GM06990 (cell line): ENCODE data around the gene PTGES3L.
"Not testable (repeated sequence)": the region's sequence is repeated elsewhere in the genome, so short reads cannot be mapped to it uniquely, and the experiment has no call there.

ENCODE experiments used
- DNase-seq: peaks from one replicate; pipeline ENCODE4 v3.0.0-alpha.2; 2011; ENCODE audit not compliant: insufficient read length; ENCODE audit errors: extremely low read depth
- H3K27me3 ChIP-seq: replicated peaks from 2 replicates; pipeline ENCODE4 v1.6.0; 2011; ENCODE audit warnings: low read length; ENCODE audit not compliant: control insufficient read depth, insufficient read depth
- H3K36me3 ChIP-seq: 2 replicates; pipeline ENCODE4 v1.5.1; 2011; ENCODE audit warnings: low read length; ENCODE audit not compliant: control insufficient read depth, insufficient read depth
- H3K4me3 ChIP-seq: replicated peaks from 2 replicates; pipeline ENCODE4 v1.5.1; 2011; ENCODE audit warnings: low read depth, mild to moderate bottlenecking, control low read depth, low read length
- CTCF ChIP-seq: IDR thresholded peaks from 2 replicates; pipeline ENCODE4 v1.5.1; 2011; ENCODE audit warnings: low read length, control low read depth, mild to moderate bottlenecking, inconsistent platforms; ENCODE audit not compliant: insufficient read depth, poor library complexity, severe bottlenecking

The PTGES3L gene

GRCh38 chr17:42928714-42929496 lies 51.0 kb downstream of the PTGES3L start:
- TF ChIP-seq CTCF: peak; percentile 58
- Histone ChIP-seq H3K27me3 (no peaks in the 10 kb centered on the region), H3K4me3 (no peak overlapping the region), H3K36me3 (no peaks in the 10 kb centered on the region)
- DNase-seq: peak; percentile 12

- Histone ChIP-seq H3K36me3 (no peaks in the 10 kb centered on the region), H3K27me3 (no peaks in the 10 kb centered on the region), H3K4me3 (no peak overlapping the region)
- no peak for DNase-seq
- TF ChIP-seq CTCF: no peak
Measured at GRCh38 chr17:42924891-42925290, 55.0 kb downstream of the PTGES3L start.

GRCh38 chr17:42923472-42923871 lies 56.4 kb downstream of the PTGES3L start:
- DNase-seq, H3K27me3 ChIP-seq: not testable (repeated sequence)

GRCh38 chr17:42922294-42922693 lies 57.6 kb downstream of the PTGES3L start:
- Histone ChIP-seq H3K4me3 (no peak overlapping the region), H3K36me3 (no peaks in the 10 kb centered on the region), H3K27me3 (no peaks in the 10 kb centered on the region)
- no peak for DNase-seq
- no peak for TF ChIP-seq CTCF

More at GRCh38 chr17:42923472-42923871, 56.4 kb downstream of the PTGES3L start:
- not testable (repeated sequence) for H3K36me3 ChIP-seq, H3K4me3 ChIP-seq

- no peak for DNase-seq
- no peaks in the 10 kb centered on the region for H3K27me3 ChIP-seq
- no peak overlapping the region for H3K4me3 ChIP-seq
- no peak for TF ChIP-seq CTCF
- no peaks in the 10 kb centered on the region for H3K36me3 ChIP-seq
Measured at GRCh38 chr17:42920922-42921321, 59.0 kb downstream of the PTGES3L start.

GRCh38 chr17:42920106-42920900 lies 59.6 kb downstream of the PTGES3L start:
- no peaks in the 10 kb centered on the region for H3K27me3 ChIP-seq
- TF ChIP-seq CTCF: no peak
- DNase-seq: no peak
- no peak overlapping the region for H3K4me3 ChIP-seq
- no peaks in the 10 kb centered on the region for H3K36me3 ChIP-seq

GRCh38 chr17:42919522-42920077 lies 60.3 kb downstream of the PTGES3L start:
- H3K27me3 ChIP-seq, H3K4me3 ChIP-seq, H3K36me3 ChIP-seq, DNase-seq: not testable (repeated sequence)
